Liver (tissue), 9 donors: ENCODE measurements around the gene PAXIP1. TPM values are rescaled to one million over a fixed set of nuclear protein-coding genes. Genes with fewer than 3 reads are reported as not detected.

Source experiments
- DNase-seq: peaks from one replicate; pipeline ENCODE4 v3.0.0-alpha.2; 2017; ENCODE audit warnings: low spot score
- H3K27ac ChIP-seq, 2 donors: one replicate each; pipeline ENCODE4 v1.7.0; 2013; ENCODE audit warnings: inconsistent platforms in 2 of 2, low read length in 2 of 2, control low read depth in 1 of 2, low read depth in 1 of 2, mild to moderate bottlenecking in 1 of 2
- H3K27me3 ChIP-seq, 4 donors: one replicate each; pipeline versions ENCODE4 v1.6.1 to v1.7.0; 2013; ENCODE audit warnings: low read length in 3 of 4, inconsistent platforms in 1 of 4, mild to moderate bottlenecking in 1 of 4, moderate library complexity in 1 of 4; ENCODE audit not compliant: control insufficient read depth in 4 of 4, insufficient read depth in 4 of 4
- H3K36me3 ChIP-seq, 4 donors: one replicate each; pipeline versions ENCODE4 v1.6.1 to v1.7.0; 2013; ENCODE audit warnings: low read length in 3 of 4, mild to moderate bottlenecking in 3 of 4, low read depth in 1 of 4, moderate library complexity in 1 of 4; ENCODE audit not compliant: control insufficient read depth in 4 of 4, insufficient read depth in 3 of 4
- H3K4me1 ChIP-seq, 4 donors: one replicate each; pipeline versions ENCODE4 v1.6.1 to v1.7.0; 2013; ENCODE audit warnings: low read length in 3 of 4, mild to moderate bottlenecking in 3 of 4, moderate library complexity in 1 of 4; ENCODE audit not compliant: control insufficient read depth in 4 of 4, insufficient read depth in 4 of 4
- H3K4me3 ChIP-seq, 3 donors: one replicate each; pipeline versions ENCODE4 v1.6.1 to v1.7.0; 2013; ENCODE audit warnings: low read length in 3 of 3, control low read depth in 1 of 3, low read depth in 1 of 3, mild to moderate bottlenecking in 1 of 3
- H3K9ac ChIP-seq, 2 donors: one replicate each; pipeline ENCODE4 v1.7.0; 2013; ENCODE audit warnings: low read length in 2 of 2, mild to moderate bottlenecking in 2 of 2, moderate library complexity in 2 of 2, control low read depth in 1 of 2, low read depth in 1 of 2
- H3K9me3 ChIP-seq, 4 donors: one replicate each; pipeline versions ENCODE4 v1.6.1 to v1.7.0; 2013; ENCODE audit warnings: low read length in 3 of 4; ENCODE audit not compliant: control insufficient read depth in 4 of 4
- CTCF ChIP-seq: fragments of 150-350 bp; IDR thresholded peaks from 2 replicates; pipeline ENCODE4 v1.5.1; 2017; ENCODE audit warnings: improper control_type of control experiment, low read depth, low read length; ENCODE audit not compliant: missing input control
- EGR1 ChIP-seq, 2 donors: IDR thresholded peaks; 2 replicates each; pipeline ENCODE4 v1.6.1; 2016 to 2018; ENCODE audit warnings: antibody characterized with exemption in 2 of 2, low read depth in 2 of 2
- FOXA1 ChIP-seq: IDR thresholded peaks from 2 replicates; pipeline ENCODE4 v1.6.1; 2016; ENCODE audit warnings: antibody characterized with exemption
- FOXA2 ChIP-seq: IDR thresholded peaks from 2 replicates; pipeline ENCODE4 v1.6.1; 2016; ENCODE audit warnings: antibody characterized with exemption
- GABPA ChIP-seq, 2 donors: IDR thresholded peaks in 1 of 2; conservative IDR thresholded peaks in 1 of 2; 2 replicates each; pipeline ENCODE4 v1.6.1; 2016; ENCODE audit warnings: antibody characterized with exemption in 2 of 2, mild to moderate bottlenecking in 1 of 2, moderate library complexity in 1 of 2
- HNF4A ChIP-seq, 2 donors: conservative IDR thresholded peaks; 2 replicates each; pipeline ENCODE4 v1.6.1; 2016; ENCODE audit warnings: antibody characterized with exemption in 2 of 2, mild to moderate bottlenecking in 2 of 2
- HNF4G ChIP-seq: IDR thresholded peaks from 2 replicates; pipeline ENCODE4 v1.6.1; 2016; ENCODE audit warnings: antibody characterized with exemption
- JUND ChIP-seq, 2 donors: IDR thresholded peaks; 2 replicates each; pipeline ENCODE4 v1.6.1; 2016; ENCODE audit warnings: antibody characterized with exemption in 2 of 2
- MAX ChIP-seq: IDR thresholded peaks from 2 replicates; pipeline ENCODE4 v1.6.1; 2016; ENCODE audit warnings: antibody characterized with exemption
- NR2F2 ChIP-seq: IDR thresholded peaks from 2 replicates; pipeline ENCODE4 v1.6.1; 2016; ENCODE audit warnings: antibody characterized with exemption
- RAD21 ChIP-seq, 2 donors: IDR thresholded peaks; 2 replicates each; pipeline ENCODE4 v1.6.1; 2016; ENCODE audit warnings: antibody characterized with exemption in 2 of 2, mild to moderate bottlenecking in 2 of 2
- REST ChIP-seq: IDR thresholded peaks from 2 replicates; pipeline ENCODE4 v1.6.1; 2016; ENCODE audit warnings: antibody characterized with exemption, mild to moderate bottlenecking
- RXRA ChIP-seq, 2 donors: IDR thresholded peaks; 2 replicates each; pipeline ENCODE4 v1.6.1; 2017 to 2018; ENCODE audit warnings: antibody characterized with exemption in 2 of 2, mild to moderate bottlenecking in 1 of 2
- SP1 ChIP-seq: IDR thresholded peaks from 2 replicates; pipeline ENCODE4 v1.6.1; 2018; ENCODE audit warnings: antibody characterized with exemption, mild to moderate bottlenecking
- TAF1 ChIP-seq: conservative IDR thresholded peaks from 2 replicates; pipeline ENCODE4 v1.6.1; 2016; ENCODE audit warnings: antibody characterized with exemption, mild to moderate bottlenecking
- YY1 ChIP-seq: IDR thresholded peaks from 2 replicates; pipeline ENCODE4 v1.6.1; 2016; ENCODE audit warnings: antibody characterized with exemption, mild to moderate bottlenecking
- ZBTB33 ChIP-seq: IDR thresholded peaks from 2 replicates; pipeline ENCODE4 v1.6.1; 2016; ENCODE audit warnings: antibody characterized with exemption
- WGBS: extraction: QIAGEN DNeasy Blood & Tissue Kit; methylation state at CpG from one replicate; pipeline ENCODE4 v1.1.7; 2013; 5-methylcytosine and 5-hydroxymethylcytosine counted together
- polyA plus RNA-seq, 2 donors: library from polyadenylated mRNA; stranded (reverse) in 1 of 2; unstranded in 1 of 2; fragments of 200-250 nt in 1 of 2; fragments of >200 nt in 1 of 2; fragmentation: Nextera tagmentation in 1 of 2; extraction: Ambion mirVana in 1 of 2; gene quantifications; one replicate each; pipeline versions ENCODE4 v1.2.1 to v1.2.3, GENCODE V29; 2013 to 2015
- total RNA-seq, 2 donors: library from RNA; depleted of rRNA; stranded (reverse); fragments of >200 nt; gene quantifications; one replicate each; pipeline ENCODE4 v1.2.3, GENCODE V29; 2014
- donor health status: healthy.
- donor health status: healthy.
- donor health status: healthy.
- donor health status: healthy.
- donor health status: healthy.

The PAXIP1 gene
- total and polyA plus RNA-seq, 4 donors = 2.0 to 10.1 (median 5.8) TPM

GRCh38 chr7:154960063-154960790 lies 42.7 kb downstream of the PAXIP1 start:
- no peak overlapping the region for H3K4me3 ChIP-seq
- no peak overlapping the region for H3K9ac ChIP-seq
- H3K27me3 ChIP-seq = no peaks in the 10 kb centered on the region
- 67% methylated on average over 10 of the region's 10 CpGs for WGBS
- H3K4me1 ChIP-seq = peaks cover 0 to 7% (median 0%) of the 10 kb centered on the region in 4 donors
- no peak for DNase-seq
- no peaks in the 10 kb centered on the region for H3K9me3 ChIP-seq
- H3K27ac ChIP-seq = no peak overlapping the region
- peaks cover 9 to 35% (median 23%) of the 10 kb centered on the region in 4 donors for H3K36me3 ChIP-seq
- TF ChIP-seq REST (no peak), FOXA1 (peak; percentile 13), RXRA (IDR thresholded peaks at IDR 0.05) (peak; percentile 79 to 83), YY1 (peak; percentile 52), SP1 (peak; percentile 28), HNF4A (conservative IDR thresholded peaks at IDR 0.05) (peak; percentile 60 to 63), RAD21 (IDR thresholded peaks at IDR 0.05) (peak in 1 of 2 donors; percentile 19), GABPA (IDR thresholded peaks at IDR 0.05 in 1 of 2, conservative IDR thresholded peaks at IDR 0.05 in 1 of 2) (no peak), CTCF (no peak), TAF1 (no peak), MAX (peak; percentile 22), NR2F2 (no peak), FOXA2 (peak; percentile 29), EGR1 (IDR thresholded peaks at IDR 0.05; ENCODE audit: low read depth in 2 of 2) (no peak), JUND (IDR thresholded peaks at IDR 0.05) (no peak)

- no peaks in the 10 kb centered on the region for H3K27me3 ChIP-seq
- no peak overlapping the region for H3K4me3 ChIP-seq
- H3K9ac ChIP-seq = no peak overlapping the region
- peaks cover 0 to 7% (median 0%) of the 10 kb centered on the region in 4 donors for H3K4me1 ChIP-seq
- WGBS = 98% methylated on average over 6 of the region's 6 CpGs
- no peak for DNase-seq
- peaks cover 6 to 38% (median 28%) of the 10 kb centered on the region in 4 donors for H3K36me3 ChIP-seq
- no peaks in the 10 kb centered on the region for H3K9me3 ChIP-seq
- H3K27ac ChIP-seq = no peak overlapping the region
- no peak for TF ChIP-seq HNF4G
- no peak for TF ChIP-seq RXRA (IDR thresholded peaks at IDR 0.05)
- TF ChIP-seq TAF1 = no peak
- TF ChIP-seq CTCF = no peak
- TF ChIP-seq YY1 = no peak
- no peak for TF ChIP-seq EGR1 (IDR thresholded peaks at IDR 0.05; ENCODE audit: low read depth in 2 of 2)
- no peak for TF ChIP-seq RAD21 (IDR thresholded peaks at IDR 0.05)
- no peak for TF ChIP-seq ZBTB33
- no peak for TF ChIP-seq GABPA (IDR thresholded peaks at IDR 0.05 in 1 of 2, conservative IDR thresholded peaks at IDR 0.05 in 1 of 2)
- TF ChIP-seq FOXA1 = no peak
- TF ChIP-seq NR2F2 = no peak
- no peak for TF ChIP-seq REST
- TF ChIP-seq JUND (IDR thresholded peaks at IDR 0.05) = no peak
Measured at GRCh38 chr7:154956427-154956826, 46.5 kb downstream of the PAXIP1 start.
